HCT116 (cell line): ENCODE measurements around the gene TSC2.
"Not testable (repeated sequence)": the region's sequence is repeated elsewhere in the genome, so short reads cannot be mapped to it uniquely, and the experiment has no call there.

Experiments used
- CTCF ChIP-seq, 3 experiments: fragments of 200-600 bp in 1 of 3; sonication (generic) in 1 of 3; IDR thresholded peaks in 2 of 3; conservative IDR thresholded peaks in 1 of 3; 2 replicates each; pipeline ENCODE4 v1.5.1; 2012 to 2017; ENCODE audit warnings: low read depth in 2 of 3, low read length in 2 of 3, antibody characterized with exemption in 1 of 3, borderline replicate concordance in 1 of 3, control low read depth in 1 of 3, mild to moderate bottlenecking in 1 of 3, mixed read lengths in 1 of 3, mixed run types in 1 of 3, moderate library complexity in 1 of 3; ENCODE audit not compliant: insufficient read depth in 1 of 3
- EZH2 ChIP-seq: fragments of 200-600 bp; sonication (generic); IDR thresholded peaks from 2 replicates; pipeline ENCODE4 v1.6.1; 2017; ENCODE audit warnings: antibody characterized with exemption, mixed run types
- JUND ChIP-seq: IDR thresholded peaks from 2 replicates; pipeline ENCODE4 v1.6.1; 2012
- POLR2A ChIP-seq: IDR thresholded peaks from 2 replicates; pipeline ENCODE4 v1.7.0; 2011; ENCODE audit warnings: borderline replicate concordance; ENCODE audit not compliant: insufficient read depth, insufficient read length; ENCODE audit errors: extremely low read depth
- REST ChIP-seq: IDR thresholded peaks from 2 replicates; pipeline ENCODE4 v1.6.1; 2012; ENCODE audit warnings: low read depth
- ZFX ChIP-seq: fragments of 450-650 bp; IDR thresholded peaks from 2 replicates; pipeline ENCODE4 v1.6.1; 2017

GRCh38 chr16:2124694-2125444 lies 77.1 kb downstream of the TSC2 start:
- TF ChIP-seq POLR2A; CTCF (IDR thresholded peaks at IDR 0.05 in 2 of 3, conservative IDR thresholded peaks at IDR 0.05 in 1 of 3; ENCODE audit: borderline replicate concordance in 1 of 3, insufficient read depth in 1 of 3, low read depth in 2 of 3, low read length in 2 of 3); JUND; ZFX; REST; EZH2: not testable (repeated sequence)
